SKM-1 (cell line): Measurements from ENCODE around the gene CLASP1.
"Not testable (repeated sequence)": the region's sequence is repeated elsewhere in the genome, so short reads cannot be mapped to it uniquely, and the experiment has no call there.

Experiments used
- DNase-seq: peaks from one replicate; lab custom pipeline; 2025; ENCODE audit not compliant: unreplicated experiment; lab: John Stamatoyannopoulos, UW

Gene CLASP1

DNA sequence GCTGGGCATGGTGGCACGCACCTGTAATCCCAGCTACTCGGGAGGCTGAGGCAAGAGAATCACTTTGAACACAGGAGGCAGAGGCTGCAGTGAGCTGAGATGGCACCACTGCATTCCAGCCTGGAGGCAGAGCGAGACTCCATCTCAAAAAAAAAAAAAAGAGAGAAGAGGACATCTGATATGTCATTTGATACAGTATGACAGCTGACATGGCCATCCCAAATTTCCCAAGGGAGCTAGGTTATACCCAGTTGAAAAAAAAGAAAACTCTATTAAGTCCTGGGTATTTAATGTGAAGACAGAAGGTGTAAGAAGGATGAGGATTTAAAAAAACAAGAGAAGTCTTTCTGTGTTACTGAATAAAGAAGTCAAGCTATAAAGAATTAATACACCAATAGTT lies 23.3 kb downstream of the CLASP1 start:
- DNase-seq, result no peak

GRCh38 chr2:121617042-121617599 lies 32.1 kb downstream of the CLASP1 start:
- DNase-seq, result no peak

- DNase-seq, result no peak
Observed at GRCh38 chr2:121613774-121614173, 35.5 kb downstream of the CLASP1 start.

- no peak for DNase-seq
Observed at GRCh38 chr2:121613152-121613551, 36.1 kb downstream of the CLASP1 start.

- peak; percentile 57 for DNase-seq
Observed at GRCh38 chr2:121611730-121612705, 37.2 kb downstream of the CLASP1 start.

DNA sequence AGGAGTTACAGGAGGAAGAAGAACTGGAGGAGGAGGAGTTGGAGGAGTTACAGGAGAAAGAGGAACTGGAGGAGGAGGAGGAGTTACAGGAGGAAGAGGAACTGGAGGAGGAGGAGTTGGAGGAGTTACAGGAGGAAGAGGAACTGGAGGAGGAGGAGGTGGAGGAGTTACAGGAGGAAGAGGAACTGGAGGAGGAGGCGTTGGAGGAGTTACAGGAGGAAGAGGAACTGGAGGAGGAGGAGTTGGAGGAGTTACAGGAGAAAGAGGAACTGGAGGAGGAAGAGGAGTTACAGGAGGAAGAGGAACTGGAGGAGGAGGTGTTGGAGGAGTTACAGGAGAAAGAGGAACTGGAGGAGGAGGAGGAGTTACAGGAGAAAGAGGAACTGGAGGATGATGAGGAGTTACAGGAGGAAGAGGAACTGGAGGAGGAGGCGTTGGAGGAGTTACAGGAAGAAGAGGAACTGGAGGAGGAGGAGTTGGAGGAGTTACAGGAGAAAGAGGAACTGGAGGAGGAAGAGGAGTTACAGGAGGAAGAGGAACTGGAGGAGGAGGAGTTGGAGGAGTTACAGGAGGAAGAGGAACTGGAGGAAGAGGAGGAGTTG lies 38.1 kb downstream of the CLASP1 start:
- DNase-seq, result peak; percentile 23

DNA sequence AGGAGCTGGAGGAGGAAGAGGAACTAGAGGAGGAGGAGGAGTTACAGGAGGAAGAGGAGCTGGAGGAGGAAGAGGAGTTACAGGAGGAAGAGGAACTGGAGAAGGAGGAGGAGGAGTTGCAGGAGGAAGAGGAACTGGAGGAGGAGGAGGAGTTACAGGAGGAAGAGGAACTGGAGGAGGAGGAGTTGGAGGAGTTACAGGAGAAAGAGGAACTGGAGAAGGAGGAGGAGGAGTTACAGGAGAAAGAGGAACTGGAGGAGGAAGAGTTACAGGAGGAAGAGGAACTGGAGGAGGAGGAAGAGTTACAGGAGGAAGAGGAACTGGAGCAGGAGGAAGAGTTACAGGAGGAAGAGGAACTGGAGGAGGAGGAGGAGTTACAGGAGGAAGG lies 38.8 kb downstream of the CLASP1 start:
- not testable (repeated sequence) for DNase-seq

DNA sequence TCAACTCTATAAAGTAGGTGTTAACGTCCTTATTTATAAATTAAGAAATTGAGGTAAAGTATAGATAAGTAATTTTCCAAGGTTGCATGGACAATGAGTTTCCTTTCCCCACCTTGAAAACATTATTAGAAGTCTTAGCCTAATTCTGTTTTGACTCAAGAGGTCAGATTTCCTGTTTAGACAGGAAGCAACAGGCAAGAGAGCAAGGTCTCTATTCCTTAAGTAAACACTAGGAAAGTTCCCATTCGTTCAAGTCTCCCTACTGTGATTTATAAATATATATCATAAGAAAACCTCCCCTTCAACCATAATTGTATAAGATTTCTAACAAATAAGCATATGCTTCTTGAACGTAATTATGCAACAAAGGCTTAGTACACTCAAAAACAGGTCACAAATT lies 40.3 kb downstream of the CLASP1 start:
- no peak for DNase-seq

DNA sequence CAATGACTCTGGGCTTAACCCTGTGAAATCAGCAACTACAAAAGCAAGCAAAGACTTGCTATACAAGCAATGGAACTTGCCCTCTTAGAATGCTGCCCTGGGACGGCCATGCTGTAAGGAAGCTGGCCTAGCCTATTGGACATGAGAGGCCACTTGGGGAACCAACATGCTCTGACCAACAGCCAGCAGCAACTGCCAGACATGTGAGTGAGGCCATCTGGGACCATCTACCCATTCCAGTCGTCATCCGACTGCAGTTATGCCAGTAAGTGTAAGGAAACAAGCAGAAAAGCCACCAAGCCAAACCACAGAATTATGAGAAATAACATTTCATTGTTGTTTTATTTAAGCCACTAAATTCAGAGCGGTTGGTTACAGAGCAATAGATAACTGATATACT lies 40.9 kb downstream of the CLASP1 start:
- no peak for DNase-seq

DNA sequence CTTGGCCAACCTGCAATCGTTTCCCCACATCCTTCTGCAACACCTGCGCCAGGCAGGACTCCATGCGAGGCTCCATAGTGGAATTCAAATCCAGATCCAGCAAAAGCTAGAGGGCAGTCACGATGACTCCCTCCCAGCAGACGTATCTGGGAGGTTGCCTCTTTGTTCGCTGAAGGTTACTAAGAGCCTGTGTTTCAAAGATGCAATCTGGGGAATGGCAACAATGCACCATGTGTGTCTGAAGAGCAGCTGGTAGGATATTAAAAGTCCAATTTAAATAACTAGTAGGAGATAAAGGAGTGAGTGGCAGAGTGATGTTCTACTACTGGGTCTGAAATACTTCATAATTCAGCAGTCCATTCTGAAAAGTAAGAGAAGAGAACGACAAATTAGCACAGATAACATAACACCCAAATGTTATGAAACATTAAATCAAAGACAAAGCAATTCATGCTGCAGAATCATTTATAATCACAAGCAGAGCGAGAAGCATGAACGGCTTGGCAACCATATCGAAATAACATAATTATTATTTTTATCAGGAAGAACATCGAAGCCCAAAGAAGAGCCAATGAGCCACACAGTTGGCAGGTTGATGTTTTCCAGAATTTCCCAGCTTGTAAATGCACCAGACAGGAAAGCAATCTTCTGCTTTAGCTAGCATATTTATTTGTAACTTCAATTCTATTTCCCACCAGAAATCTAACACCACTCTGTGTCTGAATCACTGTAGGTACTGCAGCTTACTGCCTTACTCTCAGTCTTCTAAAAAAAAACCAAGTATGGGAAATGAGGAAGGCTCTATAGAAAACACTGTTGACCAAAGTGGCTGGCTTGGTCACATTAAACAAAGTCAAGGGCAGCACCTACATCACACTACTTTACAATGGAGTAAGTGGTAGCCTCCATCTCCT lies 43.2 kb downstream of the CLASP1 start:
- DNase-seq, result no peak

DNA sequence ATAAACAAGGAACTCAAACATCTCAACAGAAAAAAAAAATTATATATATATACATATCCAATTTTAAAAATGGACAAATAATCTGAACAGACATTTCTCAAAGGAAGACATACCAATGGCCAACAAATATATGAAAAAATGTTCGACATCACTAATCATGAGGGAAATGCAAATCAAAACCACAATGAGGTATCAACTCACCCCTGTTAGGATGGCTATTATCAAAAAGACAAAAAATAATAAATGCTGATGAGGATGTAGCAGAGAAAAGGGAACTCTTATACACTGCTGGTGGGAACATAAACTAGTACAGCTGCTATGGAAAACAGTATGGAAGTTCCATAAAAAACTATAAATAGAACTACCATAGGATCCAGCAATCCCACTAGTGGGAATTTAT lies 46.1 kb downstream of the CLASP1 start:
- no peak for DNase-seq

- DNase-seq, result no peak
Observed at GRCh38 chr2:121599963-121600651, 49.2 kb downstream of the CLASP1 start.

DNA sequence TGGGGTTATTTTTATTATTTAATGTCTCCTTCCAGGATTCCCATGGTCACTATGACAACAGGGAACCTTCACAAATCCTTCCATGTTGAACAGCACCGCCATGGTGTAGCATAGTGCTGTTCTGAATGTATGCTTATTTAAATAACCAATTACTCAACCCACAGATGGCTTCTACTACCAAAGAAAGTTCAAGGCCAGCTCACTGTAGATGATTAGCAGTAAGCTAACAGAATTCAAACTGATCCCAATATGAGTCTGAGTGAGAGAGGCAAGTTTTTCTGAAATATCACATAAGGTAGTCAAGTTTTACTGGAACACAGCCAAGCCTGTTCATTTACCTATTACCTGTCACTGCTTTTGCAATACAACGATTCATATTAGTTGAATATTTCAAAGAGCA lies 51.2 kb downstream of the CLASP1 start:
- no peak for DNase-seq

- DNase-seq, result peak; percentile 89
Observed at GRCh38 chr2:121596221-121597080, 52.8 kb downstream of the CLASP1 start.

- DNase-seq, result no peak
Observed at GRCh38 chr2:121595012-121595891, 54.0 kb downstream of the CLASP1 start.

DNA sequence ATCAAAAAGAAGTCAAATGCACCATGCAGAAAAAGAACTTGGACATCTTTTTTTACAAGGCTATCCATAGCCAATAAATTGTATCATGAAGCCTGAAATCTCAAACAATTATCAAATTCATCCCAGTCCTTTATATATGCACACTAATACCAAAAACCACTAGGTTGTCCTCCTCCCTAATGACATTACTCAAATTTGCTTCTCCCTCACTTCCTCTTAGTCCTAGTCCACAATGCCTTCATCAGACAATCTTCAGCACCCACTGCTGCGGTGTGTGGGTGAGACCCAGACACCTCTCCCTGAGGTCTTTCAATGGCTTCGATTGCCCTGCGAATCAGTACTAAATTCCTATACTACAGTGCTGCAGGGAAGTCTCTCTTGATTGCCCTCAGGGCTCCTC lies 58.1 kb downstream of the CLASP1 start:
- DNase-seq, result no peak

- DNase-seq, result no peak
Observed at GRCh38 chr2:121588357-121588756, 60.9 kb downstream of the CLASP1 start.

GRCh38 chr2:121587131-121587530 lies 62.1 kb downstream of the CLASP1 start:
- no peak for DNase-seq

- DNase-seq, result no peak
Observed at GRCh38 chr2:121584741-121585140, 64.5 kb downstream of the CLASP1 start.
